Esophagus (tissue), 2 donors: ENCODE measurements around the gene PTPRE. TPM values are rescaled to one million over a fixed set of nuclear protein-coding genes. Genes with fewer than 3 reads are reported as not detected.

Source experiments
- H3K27ac ChIP-seq, 2 donors: one replicate each; pipeline ENCODE4 v1.5.1; 2013; ENCODE audit warnings: low read depth in 2 of 2, mild to moderate bottlenecking in 2 of 2, inconsistent platforms in 1 of 2, low read length in 1 of 2, moderate library complexity in 1 of 2
- H3K27me3 ChIP-seq, 2 donors: one replicate each; pipeline ENCODE4 v1.6.1; 2013; ENCODE audit warnings: low read length in 2 of 2, control low read depth in 1 of 2, mild to moderate bottlenecking in 1 of 2; ENCODE audit not compliant: insufficient read depth in 2 of 2, control insufficient read depth in 1 of 2
- H3K36me3 ChIP-seq, 2 donors: one replicate each; pipeline ENCODE4 v1.6.1; 2013; ENCODE audit warnings: low read length in 1 of 2; ENCODE audit not compliant: control insufficient read depth in 2 of 2, insufficient read depth in 2 of 2
- H3K4me1 ChIP-seq, 2 donors: one replicate each; pipeline ENCODE4 v1.6.1; 2013; ENCODE audit warnings: low read length in 1 of 2; ENCODE audit not compliant: control insufficient read depth in 2 of 2, insufficient read depth in 2 of 2
- H3K4me3 ChIP-seq, 2 donors: one replicate each; pipeline ENCODE4 v1.5.1; 2013; ENCODE audit warnings: low read length in 2 of 2, mild to moderate bottlenecking in 2 of 2, low read depth in 1 of 2, moderate library complexity in 1 of 2
- H3K9me3 ChIP-seq, 2 donors: one replicate each; pipeline ENCODE4 v1.6.1; 2013; ENCODE audit warnings: mild to moderate bottlenecking in 2 of 2, low read depth in 1 of 2, low read length in 1 of 2, moderate library complexity in 1 of 2; ENCODE audit not compliant: control insufficient read depth in 2 of 2, insufficient read depth in 1 of 2
- whole genome bisulfite sequencing, 2 donors: extraction: QIAGEN DNeasy Blood & Tissue Kit; methylation state at CpG; one replicate each; pipeline ENCODE4 v1.1.7; 2013; 5-methylcytosine and 5-hydroxymethylcytosine counted together
- polyA plus RNA-seq, 2 donors: library from polyadenylated mRNA; stranded (reverse); fragments of 200-250 nt; gene quantifications; one replicate each; pipeline ENCODE4 v1.2.3, GENCODE V29; 2013
- donor health status: healthy with polysubstance abuse.
- donor health status: Bipolar disorder and iron deficiency.

PTPRE gene
- polyA plus RNA-seq, 2 donors, result 3.8 to 5.5 TPM

DNA sequence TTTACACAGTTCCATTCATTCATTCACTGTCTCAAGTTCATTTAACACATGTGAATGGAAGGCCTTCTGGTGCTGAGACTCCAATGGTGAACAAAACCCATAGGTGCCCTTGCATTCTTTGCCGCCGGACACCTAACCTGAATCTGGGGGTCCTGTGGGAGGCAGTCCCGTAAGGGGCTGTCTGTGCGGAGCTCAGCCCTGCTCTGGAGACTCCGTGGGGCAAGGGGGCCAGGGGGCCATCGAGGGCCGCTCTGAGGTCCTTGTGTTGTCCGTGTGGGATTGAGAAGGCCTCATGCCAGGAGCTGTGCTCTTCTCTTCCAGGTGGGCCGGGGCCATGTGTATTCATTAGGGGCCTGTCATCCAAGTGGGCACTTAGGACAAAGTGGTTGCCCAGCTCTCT lies 15.3 kb downstream of the PTPRE start:
- H3K27me3 ChIP-seq, result no peaks in the 10 kb centered on the region
- H3K4me3 ChIP-seq, result no peak overlapping the region
- H3K9me3 ChIP-seq, result no peaks in the 10 kb centered on the region
- H3K4me1 ChIP-seq, result peaks cover 3 to 7% of the 10 kb centered on the region in 2 donors
- 95 to 96% methylated on average over 9 of the region's 9 CpGs for WGBS, 2 donors
- H3K36me3 ChIP-seq, result no peaks in the 10 kb centered on the region
- H3K27ac ChIP-seq, result no peak overlapping the region

DNA sequence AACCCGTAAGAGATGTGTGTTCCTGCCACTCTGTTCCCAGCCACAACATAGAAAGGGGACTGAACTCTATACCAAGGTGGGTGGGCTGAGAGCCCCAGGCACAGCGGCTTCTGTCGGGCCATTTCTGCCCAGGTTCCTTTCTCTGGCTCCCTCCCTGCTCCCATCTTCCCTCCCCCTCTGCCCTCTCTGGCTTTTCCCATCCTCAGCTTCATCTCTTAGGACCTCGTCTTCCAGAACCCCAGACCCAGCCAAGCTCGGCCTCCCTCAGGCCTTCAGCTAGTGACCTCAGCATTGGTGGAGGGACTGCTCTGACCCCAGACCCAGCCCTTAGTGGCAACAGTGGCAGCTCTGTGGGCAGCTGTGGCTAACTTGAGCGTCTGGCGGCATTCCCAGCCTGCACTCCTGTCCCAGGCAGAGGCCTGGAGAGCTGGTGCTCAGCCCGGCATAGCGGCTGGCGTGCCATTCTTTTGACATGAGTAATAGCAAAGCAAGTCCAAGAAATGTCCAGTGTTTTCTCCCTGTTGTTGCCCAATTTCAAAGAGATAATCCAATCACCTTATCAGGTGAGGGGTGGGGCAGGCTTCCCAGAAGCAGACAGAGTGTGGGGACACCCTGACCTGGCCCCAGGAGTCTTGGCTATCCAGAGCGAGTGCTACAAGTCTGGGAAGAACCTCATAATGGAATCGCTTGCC lies 15.9 kb downstream of the PTPRE start:
- Histone ChIP-seq H3K36me3 (no peaks in the 10 kb centered on the region), H3K9me3 (no peaks in the 10 kb centered on the region), H3K4me3 (no peak overlapping the region), H3K4me1 (peaks cover 3 to 7% of the 10 kb centered on the region in 2 donors), H3K27me3 (no peaks in the 10 kb centered on the region), H3K27ac (no peak overlapping the region)
- 86 to 92% methylated on average over 12 of the region's 12 CpGs for WGBS, 2 donors

DNA sequence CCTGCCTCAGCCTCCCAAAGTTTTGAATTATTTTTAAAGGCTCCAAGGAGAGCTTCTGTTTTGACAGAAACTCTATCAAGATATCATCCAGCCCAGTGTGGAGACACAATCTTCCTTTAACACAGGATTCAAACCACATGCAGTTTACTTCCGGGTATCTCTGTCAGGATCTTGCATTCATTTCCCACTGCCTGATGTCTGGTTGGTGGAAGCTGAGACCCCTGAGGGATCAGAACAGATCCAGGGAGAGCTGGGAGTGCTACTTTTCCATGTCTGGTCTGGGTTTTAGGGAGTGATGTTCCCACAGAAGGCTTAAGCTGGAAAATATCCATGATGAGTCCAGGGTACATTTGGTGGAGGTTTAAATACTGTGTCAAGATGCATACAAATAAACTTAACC lies 16.7 kb downstream of the PTPRE start:
- Histone ChIP-seq H3K27me3 (no peaks in the 10 kb centered on the region), H3K27ac (no peak overlapping the region), H3K9me3 (no peaks in the 10 kb centered on the region), H3K4me1 (peaks cover 3 to 7% of the 10 kb centered on the region in 2 donors), H3K4me3 (no peak overlapping the region), H3K36me3 (no peaks in the 10 kb centered on the region)
- 77 to 85% methylated on average over 1 of the region's 1 CpG for WGBS, 2 donors

DNA sequence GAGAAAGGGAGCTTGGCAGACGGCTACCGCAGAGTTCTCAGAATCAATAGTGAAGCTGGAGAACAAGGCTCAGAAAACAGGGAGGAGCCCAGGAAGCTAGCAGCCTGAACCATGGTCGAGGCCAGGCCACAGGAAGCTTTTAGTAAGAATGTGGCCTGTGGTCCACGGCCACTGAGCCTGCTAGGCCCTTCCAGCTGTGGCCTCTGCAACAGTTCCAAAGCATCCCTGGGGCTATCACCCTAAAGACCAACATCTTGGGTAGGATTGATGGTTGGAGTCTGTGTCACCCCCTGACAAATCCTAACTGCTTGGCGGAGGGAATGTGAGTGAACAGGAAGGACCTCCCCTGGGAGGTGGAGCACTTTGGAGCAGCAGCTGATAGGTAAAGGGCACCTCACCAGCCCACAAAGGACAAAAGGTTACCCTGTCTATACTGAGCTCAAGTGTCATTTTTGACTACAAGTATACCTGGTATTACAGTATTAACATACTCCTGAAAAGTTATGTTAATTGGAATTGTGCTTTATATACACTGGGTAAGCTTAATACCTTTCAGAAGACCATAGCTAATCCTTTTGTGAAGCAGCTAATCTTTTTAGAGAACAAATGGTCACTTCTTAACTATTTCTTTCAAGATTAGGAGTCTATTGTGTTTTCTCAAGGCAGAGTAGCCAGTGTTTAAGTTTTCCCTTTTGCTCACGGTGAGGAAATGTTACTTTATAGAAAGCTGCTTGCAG lies 18.7 kb downstream of the PTPRE start:
- Histone ChIP-seq H3K4me1 (peaks cover 0 to under 1% of the 10 kb centered on the region in 2 donors), H3K27ac (no peak overlapping the region), H3K9me3 (no peaks in the 10 kb centered on the region), H3K36me3 (no peaks in the 10 kb centered on the region), H3K4me3 (no peak overlapping the region), H3K27me3 (no peaks in the 10 kb centered on the region)
- 67% methylated on average over 6 of the region's 6 CpGs for WGBS, 2 donors

DNA sequence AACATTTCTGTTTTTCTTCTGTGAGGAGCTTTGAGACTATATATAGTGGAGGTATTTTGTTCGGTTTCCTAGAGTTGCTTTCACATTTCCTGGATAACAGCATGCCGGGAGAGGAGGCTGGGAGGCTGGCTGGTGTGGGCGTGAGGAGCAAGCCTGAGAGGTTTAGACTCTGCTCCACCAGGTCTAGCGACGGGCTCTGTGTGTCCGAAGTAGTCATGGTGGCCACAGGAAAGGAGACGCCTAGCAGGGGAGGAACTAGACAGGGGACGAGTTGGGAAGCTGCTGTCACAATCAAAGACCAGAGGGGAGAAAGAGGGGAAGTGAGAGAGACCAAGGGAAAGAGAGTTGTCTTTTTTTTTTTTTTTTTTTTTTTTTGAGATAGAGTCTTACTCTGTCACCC lies 19.6 kb downstream of the PTPRE start:
- H3K27me3 ChIP-seq, result no peaks in the 10 kb centered on the region
- no peak overlapping the region for H3K4me3 ChIP-seq
- WGBS, 2 donors, result 78 to 82% methylated on average over 8 of the region's 8 CpGs
- H3K36me3 ChIP-seq, result no peaks in the 10 kb centered on the region
- no peaks in the 10 kb centered on the region for H3K9me3 ChIP-seq
- no peak overlapping the region for H3K27ac ChIP-seq
- no peaks in the 10 kb centered on the region for H3K4me1 ChIP-seq

DNA sequence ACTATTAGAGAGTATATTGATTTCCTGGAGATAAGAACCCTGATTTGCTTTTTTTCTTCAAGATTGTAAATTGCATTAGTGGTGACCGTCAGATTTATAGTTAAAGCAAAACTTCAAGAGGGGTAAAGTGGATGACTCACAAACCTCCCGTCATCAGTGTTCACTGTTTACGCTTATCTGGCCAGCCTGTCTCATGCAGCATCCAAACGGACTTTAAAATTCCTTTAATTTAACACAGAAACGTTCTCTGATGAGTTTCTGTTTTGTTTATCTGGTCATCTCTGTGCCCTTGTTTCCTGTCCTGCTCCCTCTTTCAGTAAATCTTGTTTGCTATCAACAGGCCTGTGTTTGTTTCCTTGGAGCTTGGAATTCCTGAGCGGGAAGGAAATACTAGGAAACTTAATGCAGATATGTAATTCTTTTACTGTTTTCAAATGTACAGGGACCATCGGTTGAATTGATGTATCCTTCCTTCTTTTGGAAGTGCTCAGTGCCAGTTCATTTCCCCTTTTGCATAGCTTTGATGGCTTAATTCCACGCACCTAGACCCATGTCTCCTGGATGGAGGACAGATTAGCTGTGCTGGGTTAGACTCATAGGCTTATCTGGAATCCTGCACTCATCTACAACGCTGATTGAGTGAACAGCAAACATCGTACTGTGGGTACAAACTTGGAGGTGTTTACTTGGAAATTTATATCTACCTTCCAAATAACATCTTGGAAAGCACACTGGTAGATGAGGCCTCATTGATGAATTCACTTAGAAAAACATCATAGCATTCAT lies 21.3 kb downstream of the PTPRE start:
- H3K4me1 ChIP-seq, result no peaks in the 10 kb centered on the region
- 58 to 60% methylated on average over 10 of the region's 10 CpGs for WGBS, 2 donors
- peaks cover 0 to 2% of the 10 kb centered on the region in 2 donors for H3K9me3 ChIP-seq
- no peak overlapping the region for H3K27ac ChIP-seq
- H3K27me3 ChIP-seq, result no peaks in the 10 kb centered on the region
- no peaks in the 10 kb centered on the region for H3K36me3 ChIP-seq
- H3K4me3 ChIP-seq, result no peak overlapping the region

DNA sequence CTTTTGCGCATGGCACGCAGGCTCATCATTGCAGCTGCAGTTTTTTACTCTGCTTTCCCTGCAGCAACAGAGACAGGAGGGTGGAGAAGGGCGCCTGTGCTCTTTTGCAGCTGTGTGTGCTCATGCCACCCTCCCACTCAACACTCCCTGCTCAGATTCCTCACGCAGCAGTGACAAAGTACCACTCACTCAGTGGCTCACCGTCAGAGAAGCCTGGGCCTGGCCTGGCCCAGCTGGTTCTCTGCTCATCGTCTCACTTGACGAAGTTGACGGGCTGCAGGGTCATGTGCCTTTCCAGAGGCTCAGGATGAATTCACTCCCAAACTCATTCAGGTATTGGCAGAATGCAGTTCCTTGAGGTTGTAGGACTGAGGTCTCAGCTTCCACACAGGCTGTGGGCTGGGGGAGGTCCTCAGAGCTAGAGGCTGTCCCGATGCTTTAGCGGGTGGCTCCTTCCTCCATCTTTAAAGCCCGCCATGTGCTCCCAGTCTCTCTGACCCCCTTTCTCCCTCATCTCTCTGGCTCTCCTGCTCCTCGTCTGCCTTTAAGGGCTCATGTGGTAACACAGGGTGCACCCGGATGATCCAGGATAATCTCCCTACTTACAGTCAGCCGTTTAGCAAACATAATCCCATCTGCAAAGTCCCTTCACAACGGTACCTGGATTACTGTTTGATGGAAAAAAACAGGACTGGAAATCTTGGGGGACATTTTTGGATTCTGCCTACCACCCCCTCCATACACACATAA lies 25.8 kb downstream of the PTPRE start:
- Histone ChIP-seq H3K4me1 (peaks cover 2 to 3% of the 10 kb centered on the region in 2 donors), H3K27ac (no peak overlapping the region), H3K27me3 (no peaks in the 10 kb centered on the region), H3K9me3 (peaks cover 2% of the 10 kb centered on the region in 2 donors), H3K4me3 (no peak overlapping the region), H3K36me3 (no peaks in the 10 kb centered on the region)
- WGBS, 2 donors, result 88 to 90% methylated on average over 15 of the region's 15 CpGs

DNA sequence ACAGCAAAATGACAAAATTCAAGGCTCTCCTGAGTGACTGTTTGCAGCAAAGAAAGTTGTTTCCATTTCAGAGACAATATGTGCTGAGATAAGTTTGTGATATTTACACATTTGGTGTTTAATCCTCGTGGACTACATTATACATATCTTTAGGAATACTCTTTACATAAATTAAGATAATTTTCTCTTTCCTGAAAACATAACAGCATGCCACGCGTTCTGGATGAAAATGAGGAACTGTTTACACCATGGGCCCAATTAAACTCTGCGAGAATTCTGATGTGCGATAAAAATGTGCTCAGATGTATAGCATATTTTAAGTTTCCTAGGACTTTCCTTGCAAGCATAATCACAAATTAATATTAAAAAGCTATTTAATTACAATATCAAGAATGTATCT lies 26.4 kb downstream of the PTPRE start:
- WGBS, 2 donors, result 85 to 89% methylated on average over 5 of the region's 5 CpGs
- Histone ChIP-seq H3K27me3 (no peaks in the 10 kb centered on the region), H3K4me1 (peaks cover 2 to 3% of the 10 kb centered on the region in 2 donors), H3K4me3 (no peak overlapping the region), H3K27ac (no peak overlapping the region), H3K36me3 (no peaks in the 10 kb centered on the region), H3K9me3 (peaks cover 2% of the 10 kb centered on the region in 2 donors)

DNA sequence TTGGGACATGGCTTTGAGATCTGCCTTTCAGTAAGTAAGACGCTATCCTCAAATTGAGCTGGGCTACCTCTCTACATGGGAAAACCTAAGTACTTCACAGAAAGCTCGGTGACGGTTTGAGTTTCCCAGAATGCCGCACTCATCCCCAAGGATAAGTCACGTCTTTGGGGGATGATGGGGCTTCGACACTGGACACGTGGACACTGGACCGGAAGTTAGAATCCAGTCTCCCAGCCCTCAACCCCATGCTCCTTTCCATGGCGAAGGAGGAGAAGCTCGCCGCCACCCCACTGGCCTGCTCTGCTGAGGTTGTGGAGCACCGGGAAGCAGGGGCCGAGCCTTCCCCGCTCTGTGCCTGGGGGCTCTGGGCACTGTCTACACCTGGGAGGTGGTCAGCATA lies 27.5 kb downstream of the PTPRE start:
- peaks cover 2% of the 10 kb centered on the region in 2 donors for H3K9me3 ChIP-seq
- no peak overlapping the region for H3K27ac ChIP-seq
- H3K4me1 ChIP-seq, result peaks cover 2 to 3% of the 10 kb centered on the region in 2 donors
- WGBS, 2 donors, result 96% methylated on average over 14 of the region's 14 CpGs
- H3K27me3 ChIP-seq, result no peaks in the 10 kb centered on the region
- H3K36me3 ChIP-seq, result no peaks in the 10 kb centered on the region
- no peak overlapping the region for H3K4me3 ChIP-seq
